Stimulated activated CD4-positive, alpha-beta T cell treated with anti-CD3 and anti-CD28 coated beads, TNF-alpha, amount 100 ng/mL, for 48 hours (primary cell): Measurements from ENCODE around the gene LHX1.

Source experiments
- DNase-seq, 3 donors: peaks; one replicate each; pipeline ENCODE4 v3.0.0-alpha.2; 2020; ENCODE audit warnings: low read depth in 3 of 3

The LHX1 gene

DNA sequence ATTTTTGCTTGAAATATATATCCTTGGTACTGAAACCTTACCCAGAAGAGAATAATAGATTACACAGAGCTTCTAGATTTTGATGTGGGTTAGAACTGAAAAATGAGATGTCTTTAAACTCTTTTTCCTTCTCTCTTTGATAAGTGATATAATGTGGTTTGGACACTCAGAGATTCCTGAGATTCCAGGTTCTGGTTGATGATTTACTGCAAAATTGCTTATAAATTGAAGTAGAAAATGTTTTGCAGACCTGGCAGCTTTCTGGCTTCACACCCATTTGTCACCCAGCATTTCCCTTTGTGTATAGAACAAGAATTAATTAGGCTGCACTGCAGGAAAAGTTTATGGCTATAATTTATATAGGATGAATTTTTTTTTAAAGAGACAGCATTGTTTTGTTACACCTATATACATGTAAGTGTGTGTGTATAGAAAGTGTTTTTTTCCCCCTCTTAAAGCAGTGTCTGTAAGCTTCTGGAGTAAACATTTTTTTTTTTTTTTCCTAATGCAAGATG, 35.0 kb downstream of the LHX1 start:
- no peak for DNase-seq

DNA sequence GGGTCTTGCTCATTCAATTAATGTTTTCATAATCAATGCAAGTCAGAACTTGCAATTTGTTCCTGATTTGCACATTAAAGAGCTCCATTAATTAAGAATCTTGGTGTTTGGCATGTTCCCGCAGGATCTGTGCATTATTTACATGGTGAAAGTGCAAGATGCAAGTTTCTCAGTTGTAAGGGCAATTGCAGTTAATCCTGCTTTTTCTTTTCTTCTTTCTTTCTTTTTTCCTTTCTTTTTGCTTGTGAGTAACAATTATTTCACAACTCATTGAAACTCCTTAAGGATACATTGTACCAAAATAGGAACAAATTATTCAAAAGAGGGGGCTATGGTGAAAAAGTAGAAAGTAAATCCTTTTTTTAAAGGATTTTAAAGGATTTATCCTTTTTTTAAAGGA, 35.6 kb downstream of the LHX1 start:
- no peak for DNase-seq

DNA sequence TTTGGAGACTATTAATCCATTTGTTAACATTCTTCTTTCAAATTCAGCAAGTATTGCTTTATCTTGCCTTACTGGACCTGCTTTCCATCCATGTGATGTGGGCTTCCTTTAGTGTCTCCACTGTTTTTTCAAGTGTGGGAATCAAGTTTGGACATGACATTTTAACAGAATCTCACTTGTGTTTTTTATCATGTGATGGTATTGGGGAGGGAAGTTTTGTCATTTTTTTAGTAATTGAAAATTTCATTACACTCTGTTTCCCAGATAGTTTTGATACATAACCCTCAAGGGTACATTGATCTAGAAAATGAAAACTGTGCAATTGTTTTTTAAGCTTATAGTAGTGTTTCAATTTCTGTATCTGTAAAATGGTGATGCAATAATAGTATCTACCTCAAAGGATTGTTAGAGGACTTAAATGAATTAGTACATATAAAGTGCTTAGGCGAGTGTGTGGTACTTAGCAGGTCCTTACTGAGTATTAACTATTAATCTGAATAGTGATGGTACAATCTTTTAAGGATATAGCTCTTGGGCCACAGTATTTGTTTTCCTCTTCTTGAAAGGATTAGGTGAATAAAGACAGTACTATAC, 38.7 kb downstream of the LHX1 start:
- no peak for DNase-seq

DNA sequence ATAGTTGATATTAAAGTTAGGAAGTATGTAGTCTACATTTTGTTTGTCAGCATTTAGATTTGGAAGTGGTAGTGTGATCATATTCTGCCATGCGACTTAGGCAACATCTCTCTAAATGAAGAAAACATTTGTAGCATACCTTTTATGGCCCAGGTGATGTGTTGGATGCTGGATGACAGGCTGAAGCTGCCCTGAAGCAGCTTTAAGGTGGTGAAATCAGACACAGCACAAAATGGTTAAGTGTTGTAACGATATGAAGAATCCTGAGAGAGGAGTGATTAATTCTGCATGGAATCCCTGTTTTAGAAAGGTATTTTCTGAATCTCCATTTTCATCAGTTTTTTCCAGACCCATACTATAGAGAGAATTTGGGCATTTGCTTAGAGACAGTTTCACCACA, 39.8 kb downstream of the LHX1 start:
- no peak for DNase-seq

DNA sequence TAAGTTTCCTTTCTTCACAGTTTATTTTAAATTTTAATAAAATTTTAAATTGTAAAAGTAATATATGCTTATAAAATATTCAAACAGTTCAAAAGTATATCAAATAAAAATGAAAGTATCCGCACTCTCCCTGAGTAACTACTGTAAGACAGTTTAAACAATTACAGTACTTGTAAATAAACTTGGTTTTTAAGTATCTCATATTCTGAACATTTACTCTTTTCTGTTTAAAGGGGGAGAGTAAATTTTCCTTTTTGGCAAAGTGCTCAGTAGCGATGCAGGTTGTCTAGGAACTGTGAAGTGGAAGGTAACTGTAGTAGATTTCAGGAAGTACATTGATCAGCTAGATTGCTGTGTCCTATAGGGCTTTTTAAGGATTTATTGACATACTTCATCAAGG, 40.3 kb downstream of the LHX1 start:
- DNase-seq: no peak

DNA sequence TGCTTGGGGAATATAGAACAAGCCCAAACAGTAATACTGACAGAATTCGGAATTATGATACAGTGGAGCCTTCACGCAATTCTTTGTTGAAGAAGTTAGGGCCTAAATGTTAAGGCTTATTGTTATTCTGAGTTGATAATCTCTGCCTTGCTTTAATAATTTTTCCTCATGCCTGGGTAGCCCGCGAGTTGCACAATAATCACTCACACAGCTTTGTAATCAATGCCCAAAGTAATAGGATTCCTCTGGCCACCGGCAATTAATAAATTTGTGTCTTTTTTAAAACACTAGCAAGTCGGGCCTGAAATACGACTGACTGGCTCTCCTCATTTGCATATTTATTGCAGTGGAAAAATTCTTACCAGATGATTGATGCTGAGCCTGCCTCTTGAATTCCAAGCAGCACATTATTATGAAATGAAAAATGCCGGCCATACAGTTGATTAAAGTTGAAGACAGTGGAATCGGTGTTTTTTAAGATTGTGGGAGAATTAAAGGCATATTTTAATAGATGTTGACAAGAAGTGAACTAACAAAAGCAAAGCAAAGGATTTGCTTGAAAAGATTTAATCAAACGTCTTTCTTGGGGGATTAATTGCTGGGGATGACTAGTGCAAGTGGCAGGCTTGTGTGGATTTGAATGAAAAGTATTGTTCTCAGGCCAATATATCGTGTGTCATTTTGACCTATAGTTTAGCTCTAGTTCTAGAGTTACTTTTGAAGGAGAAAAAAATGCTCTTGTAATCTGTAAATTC, 41.7 kb downstream of the LHX1 start:
- DNase-seq: no peak

DNA sequence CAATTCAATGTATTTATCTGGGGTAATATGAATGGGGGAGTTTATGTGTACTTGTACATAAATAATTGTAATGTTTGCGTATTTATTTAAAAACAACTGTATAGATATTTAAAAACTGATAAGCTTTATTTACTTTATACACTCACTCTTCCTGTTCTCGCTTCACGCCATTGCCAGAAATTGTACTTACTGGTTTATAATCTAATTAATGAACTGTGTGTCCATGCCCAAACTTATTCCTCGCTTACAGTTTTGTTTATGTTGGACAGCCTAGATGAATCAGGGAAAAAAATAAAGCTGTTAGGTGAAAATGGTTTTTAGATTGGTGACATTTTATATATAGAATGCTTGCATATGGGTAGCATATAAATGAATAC, 42.3 kb downstream of the LHX1 start:
- no peak for DNase-seq

DNA sequence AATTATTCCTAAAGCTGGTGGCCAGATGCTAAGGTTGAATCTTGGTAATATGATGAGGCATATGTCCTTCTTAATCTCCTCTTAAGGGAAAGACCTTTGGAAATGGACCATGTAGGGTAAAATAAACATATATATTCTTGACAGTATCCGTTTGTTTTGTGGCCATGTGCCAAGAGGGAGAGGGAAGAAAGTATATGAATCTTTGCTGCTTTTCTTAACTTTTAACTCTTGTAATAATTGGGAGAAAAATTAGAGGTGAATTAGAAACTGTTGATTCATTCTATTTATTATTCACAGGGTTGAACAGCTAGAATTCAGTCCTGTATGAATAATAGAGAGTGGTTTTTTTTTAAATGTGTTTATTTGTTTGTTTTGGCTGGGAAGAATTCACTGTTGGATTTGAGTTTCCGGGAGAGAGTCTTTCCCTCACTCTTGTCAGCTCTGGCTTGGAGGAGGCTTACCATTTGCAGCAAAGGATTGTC, 43.0 kb downstream of the LHX1 start:
- DNase-seq: no peak

DNA sequence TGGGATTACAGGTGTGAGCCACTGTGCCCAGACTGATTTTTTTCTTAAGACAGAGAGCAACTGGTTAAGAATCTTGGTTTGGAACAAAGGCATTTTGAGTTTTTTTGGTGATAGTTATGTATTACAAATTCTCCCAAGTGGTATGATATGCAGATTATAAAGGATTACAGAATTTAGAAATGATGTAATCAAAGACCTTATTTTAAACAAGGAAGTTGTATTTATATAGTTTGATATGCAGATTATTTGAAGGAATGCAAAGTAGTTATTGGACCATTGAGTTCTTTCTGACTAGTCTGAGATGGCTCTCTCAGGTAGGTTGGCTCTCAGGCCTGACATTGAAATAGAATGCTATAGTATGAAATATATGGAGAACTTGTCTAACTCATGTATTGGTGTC, 46.3 kb downstream of the LHX1 start:
- DNase-seq: no peak

DNA sequence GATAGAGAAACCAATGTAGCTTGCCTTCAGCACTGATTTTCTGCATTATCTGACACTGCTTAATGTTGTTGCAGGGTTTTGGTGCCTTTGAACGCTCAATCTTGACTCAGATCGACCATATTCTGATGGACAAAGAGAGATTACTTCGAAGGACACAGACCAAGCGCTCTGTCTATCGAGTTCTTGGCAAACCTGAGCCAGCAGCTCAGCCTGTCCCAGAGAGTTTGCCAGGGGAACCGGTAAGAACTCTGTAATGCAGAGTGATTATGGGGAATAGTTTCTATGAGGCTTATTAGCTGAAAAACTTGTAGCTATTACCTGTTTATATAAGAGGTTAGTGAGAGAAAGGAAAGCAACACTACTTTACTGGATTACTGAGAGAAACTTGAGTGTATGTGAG, 51.9 kb downstream of the LHX1 start:
- DNase-seq: no peak

DNA sequence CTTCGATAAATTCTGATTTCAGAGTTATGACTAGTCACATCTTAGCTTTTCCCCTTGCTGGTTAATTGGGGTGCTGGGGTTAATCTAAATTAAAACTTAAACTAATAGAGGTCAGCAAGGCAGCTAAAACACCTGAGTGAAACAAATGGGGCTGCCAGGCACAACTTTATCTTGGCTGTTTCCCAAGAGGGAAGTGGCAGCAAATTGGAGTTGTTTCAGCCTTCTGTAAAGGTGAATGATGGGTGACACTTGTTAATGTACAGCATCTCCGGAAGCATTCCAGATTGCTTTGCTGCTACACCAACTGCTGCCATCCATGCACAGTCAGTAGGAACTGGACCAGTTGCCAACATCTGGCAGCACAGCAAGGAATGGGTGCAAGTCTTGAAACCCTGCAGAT, 55.4 kb downstream of the LHX1 start:
- no peak for DNase-seq

DNA sequence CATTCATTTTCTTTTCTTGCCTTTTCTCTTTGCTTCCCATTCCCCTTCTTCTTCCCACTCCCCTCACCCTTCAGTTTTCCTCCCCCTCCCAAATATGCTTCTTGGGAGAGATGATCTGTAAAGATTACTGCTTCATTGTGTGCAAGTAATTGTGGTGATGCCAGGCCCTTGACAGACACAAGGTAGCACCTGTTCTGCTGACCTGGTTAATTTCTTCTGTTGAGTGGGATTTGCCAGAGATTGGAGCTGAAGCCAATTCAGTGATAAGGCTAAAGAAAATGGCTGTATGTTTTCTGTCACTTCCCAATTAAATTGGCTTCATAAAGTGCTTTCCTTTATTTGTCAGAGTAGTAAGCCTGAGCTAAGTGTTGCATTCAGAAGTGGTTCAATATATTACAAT, 56.0 kb downstream of the LHX1 start:
- DNase-seq: no peak
